Thymus (tissue), 11 donors: Measurements from ENCODE around the gene SLC38A2. TPM values are rescaled to one million over a fixed set of nuclear protein-coding genes. Genes with fewer than 3 reads are reported as not detected.

Experiments
- DNase-seq, 9 donors: peaks; one replicate each; pipeline ENCODE4 v3.0.0-alpha.2; 2013; ENCODE audit warnings: low spot score in 9 of 9, low read depth in 6 of 9, missing footprints in 1 of 9
- H3K27ac ChIP-seq, 2 donors: one replicate each; pipeline ENCODE4 v1.5.1; 2013; ENCODE audit warnings: control low read depth in 1 of 2, low read depth in 1 of 2, low read length in 1 of 2, mild to moderate bottlenecking in 1 of 2, moderate library complexity in 1 of 2
- H3K27me3 ChIP-seq, 2 donors: one replicate each; pipeline ENCODE4 v1.5.1; 2013; ENCODE audit warnings: low read length in 1 of 2; ENCODE audit not compliant: control insufficient read depth in 2 of 2, insufficient read depth in 1 of 2
- H3K36me3 ChIP-seq, 2 donors: one replicate each; pipeline ENCODE4 v1.5.1; 2013; ENCODE audit warnings: low read length in 1 of 2, mild to moderate bottlenecking in 1 of 2, moderate library complexity in 1 of 2; ENCODE audit not compliant: control insufficient read depth in 2 of 2, insufficient read depth in 2 of 2
- H3K4me1 ChIP-seq, 2 donors: one replicate each; pipeline ENCODE4 v1.5.1; 2013; ENCODE audit warnings: low read length in 2 of 2; ENCODE audit not compliant: control insufficient read depth in 2 of 2, insufficient read depth in 2 of 2
- H3K4me3 ChIP-seq, 2 donors: one replicate each; pipeline ENCODE4 v1.5.1; 2013; ENCODE audit warnings: low read length in 2 of 2, control low read depth in 1 of 2, mild to moderate bottlenecking in 1 of 2
- H3K9me3 ChIP-seq, 2 donors: one replicate each; pipeline ENCODE4 v1.5.1; 2013; ENCODE audit warnings: low read length in 1 of 2, mild to moderate bottlenecking in 1 of 2; ENCODE audit not compliant: control insufficient read depth in 2 of 2, insufficient read depth in 1 of 2
- WGBS: extraction: QIAGEN DNeasy Blood & Tissue Kit; methylation state at CpG from one replicate; pipeline ENCODE4 v1.1.7; 2013; 5-methylcytosine and 5-hydroxymethylcytosine counted together
- polyA plus RNA-seq: library from polyadenylated mRNA; stranded (reverse); fragments of 200-250 nt; gene quantifications from one replicate; pipeline ENCODE4 v1.2.3, GENCODE V29; 2013
- total RNA-seq: library from RNA; stranded (reverse); fragments of 120-200 nt; gene quantifications from one replicate; pipeline ENCODE4 v1.2.4, GENCODE V29; 2013
- donor health status: healthy.

SLC38A2 gene
- total and polyA plus RNA-seq, 2 donors: 137 to 144 TPM

GRCh38 chr12:46409342-46409741 is 36.8 kb upstream of the SLC38A2 start:
- WGBS: 63% methylated on average over 3 of the region's 3 CpGs
- H3K27me3 ChIP-seq: no peaks in the 10 kb centered on the region
- H3K27ac ChIP-seq: no peak overlapping the region
- no peak for DNase-seq
- H3K36me3 ChIP-seq: no peaks in the 10 kb centered on the region
- no peaks in the 10 kb centered on the region for H3K9me3 ChIP-seq
- peaks cover 0 to 5% of the 10 kb centered on the region in 2 donors for H3K4me1 ChIP-seq
- no peak overlapping the region for H3K4me3 ChIP-seq

DNA sequence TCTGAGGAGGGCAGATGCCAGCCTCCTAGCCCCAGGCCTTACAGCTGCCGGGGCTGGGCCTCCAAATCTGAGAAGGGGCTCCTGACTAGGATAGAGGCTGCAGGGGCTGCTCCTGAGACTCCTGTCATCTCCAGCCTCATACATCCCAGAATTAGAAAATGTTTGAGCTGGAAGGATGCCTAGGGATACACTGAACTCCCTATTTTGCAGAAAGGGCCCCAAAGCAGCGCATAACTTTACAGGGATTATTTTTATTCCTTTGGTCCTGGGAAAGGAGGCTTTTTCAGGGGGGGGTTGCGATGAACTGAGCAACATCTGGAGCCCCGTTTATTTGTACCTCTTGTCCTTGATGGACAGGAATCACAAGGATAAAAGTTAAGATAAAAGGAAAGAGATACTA is 35.9 kb upstream of the SLC38A2 start:
- 97% methylated on average over 4 of the region's 4 CpGs for WGBS

DNA sequence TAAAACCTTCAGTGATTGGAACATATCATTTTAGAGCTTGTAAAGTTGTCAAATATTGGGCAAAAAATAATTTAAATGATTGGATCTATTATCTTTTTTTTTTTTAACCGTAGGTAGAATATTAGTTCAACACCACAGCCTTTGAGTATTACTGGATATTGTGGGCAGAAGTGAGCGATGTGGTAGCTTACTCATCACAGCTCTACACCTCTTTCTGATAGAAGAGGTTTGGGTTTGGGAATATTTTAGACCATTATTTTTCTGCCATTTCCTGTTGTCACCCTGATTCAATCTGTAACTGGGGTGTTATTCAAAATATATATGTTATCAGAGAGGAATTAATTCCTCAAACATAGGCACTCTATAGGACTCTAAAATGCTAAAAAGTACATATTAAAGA is 34.8 kb upstream of the SLC38A2 start:
- no peaks in the 10 kb centered on the region for H3K9me3 ChIP-seq
- H3K27me3 ChIP-seq: no peaks in the 10 kb centered on the region
- H3K4me3 ChIP-seq: no peak overlapping the region
- WGBS: 92% methylated on average over 2 of the region's 2 CpGs
- H3K4me1 ChIP-seq: peaks cover 14 to 16% of the 10 kb centered on the region in 2 donors
- H3K36me3 ChIP-seq: no peaks in the 10 kb centered on the region
- DNase-seq: no peak
- H3K27ac ChIP-seq: no peak overlapping the region

More for the DNA sequence above, 35.9 kb upstream of the SLC38A2 start:
- Histone ChIP-seq H3K4me1 (peaks cover 6 to 9% of the 10 kb centered on the region in 2 donors), H3K4me3 (no peak overlapping the region), H3K27ac (no peak overlapping the region), H3K27me3 (no peaks in the 10 kb centered on the region), H3K9me3 (no peaks in the 10 kb centered on the region), H3K36me3 (no peaks in the 10 kb centered on the region)
- no peak for DNase-seq

DNA sequence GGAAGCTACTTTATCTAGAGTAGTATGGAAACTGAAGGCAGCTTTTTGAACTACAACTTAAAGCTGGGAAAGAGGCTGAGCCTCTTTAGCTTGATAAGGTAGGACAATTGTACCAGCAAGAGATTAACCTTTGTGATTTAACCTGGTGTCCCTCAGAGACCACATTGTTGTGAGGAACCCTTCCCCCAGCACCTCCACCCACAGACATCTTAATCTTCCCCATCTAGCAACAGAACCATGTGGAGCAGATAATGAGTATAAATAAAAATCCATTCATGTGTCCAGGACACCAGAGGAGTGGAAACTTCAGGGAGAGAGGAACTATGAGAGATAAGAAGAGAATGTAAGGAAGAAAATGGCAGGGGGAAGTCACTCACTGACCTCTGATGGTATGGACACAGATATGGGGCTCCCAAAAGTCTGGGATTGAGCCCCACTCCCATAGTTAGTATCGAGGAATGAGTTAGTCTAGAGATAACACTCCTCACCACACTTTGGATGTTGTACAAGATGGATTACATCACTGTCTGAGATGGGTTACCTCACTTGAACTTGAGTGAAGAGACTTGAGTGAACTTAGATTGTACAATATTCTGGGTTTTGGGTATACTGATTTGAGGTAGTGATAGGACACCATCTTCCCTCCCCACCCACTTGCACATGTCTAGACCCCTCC is 33.9 kb upstream of the SLC38A2 start:
- peaks cover 20% of the 10 kb centered on the region in 2 donors for H3K4me1 ChIP-seq
- H3K4me3 ChIP-seq: no peak overlapping the region
- no peaks in the 10 kb centered on the region for H3K36me3 ChIP-seq
- DNase-seq: no peak
- no peaks in the 10 kb centered on the region for H3K27me3 ChIP-seq
- H3K27ac ChIP-seq: no peak overlapping the region
- WGBS: 100% methylated on average over 1 of the region's 1 CpG
- no peaks in the 10 kb centered on the region for H3K9me3 ChIP-seq

- Histone ChIP-seq H3K4me1 (peaks cover 33 to 35% of the 10 kb centered on the region in 2 donors), H3K9me3 (no peaks in the 10 kb centered on the region), H3K27ac (no peak overlapping the region), H3K4me3 (no peak overlapping the region), H3K27me3 (no peaks in the 10 kb centered on the region), H3K36me3 (no peaks in the 10 kb centered on the region)
- DNase-seq: no peak
- WGBS: 77% methylated on average over 5 of the region's 5 CpGs
These were observed 32.2 kb upstream of the SLC38A2 start for GRCh38 chr12:46404733-46405132.

- Histone ChIP-seq H3K4me1 (peaks cover 33 to 35% of the 10 kb centered on the region in 2 donors), H3K27me3 (no peaks in the 10 kb centered on the region), H3K9me3 (no peaks in the 10 kb centered on the region), H3K27ac (no peak overlapping the region), H3K4me3 (no peak overlapping the region), H3K36me3 (no peaks in the 10 kb centered on the region)
- 81% methylated on average over 1 of the region's 1 CpG for WGBS
- no peak for DNase-seq
These were observed 31.7 kb upstream of the SLC38A2 start for GRCh38 chr12:46404225-46404631.

DNA sequence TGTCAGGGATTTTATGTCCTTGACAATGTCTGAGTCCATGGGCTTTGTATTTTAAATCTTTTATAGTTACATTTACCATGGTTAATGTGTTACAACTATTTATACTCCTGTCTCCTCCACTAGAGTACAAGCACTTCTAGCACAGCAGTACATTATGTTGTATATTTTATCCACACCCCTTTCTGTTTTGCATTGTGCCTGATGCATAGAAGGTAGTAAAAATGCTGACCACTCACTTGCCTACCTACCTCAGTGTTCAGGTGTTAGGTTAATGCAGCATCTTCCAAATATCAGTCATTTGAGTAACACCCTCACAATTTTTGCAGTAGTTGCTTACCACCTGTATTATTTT is 31.1 kb upstream of the SLC38A2 start:
- no peaks in the 10 kb centered on the region for H3K27me3 ChIP-seq
- no peak overlapping the region for H3K4me3 ChIP-seq
- no peak for DNase-seq
- H3K36me3 ChIP-seq: no peaks in the 10 kb centered on the region
- peaks cover 33 to 35% of the 10 kb centered on the region in 2 donors for H3K4me1 ChIP-seq
- H3K9me3 ChIP-seq: no peaks in the 10 kb centered on the region
- H3K27ac ChIP-seq: peak overlapping the region in 1 of 2 donors; percentile 26

GRCh38 chr12:46402941-46403718 is 30.6 kb upstream of the SLC38A2 start:
- peak in 2 of 9 donors; percentile 25 to 61 for DNase-seq
- H3K4me1 ChIP-seq: peaks cover 33 to 35% of the 10 kb centered on the region in 2 donors
- H3K4me3 ChIP-seq: no peak overlapping the region
- no peaks in the 10 kb centered on the region for H3K36me3 ChIP-seq
- no peaks in the 10 kb centered on the region for H3K27me3 ChIP-seq
- WGBS: 68% methylated on average over 3 of the region's 3 CpGs
- no peaks in the 10 kb centered on the region for H3K9me3 ChIP-seq
- H3K27ac ChIP-seq: peak overlapping the region in 1 of 2 donors; percentile 26

GRCh38 chr12:46402451-46402850 is 29.9 kb upstream of the SLC38A2 start:
- no peaks in the 10 kb centered on the region for H3K9me3 ChIP-seq
- no peaks in the 10 kb centered on the region for H3K36me3 ChIP-seq
- DNase-seq: no peak
- H3K27me3 ChIP-seq: no peaks in the 10 kb centered on the region
- 97% methylated on average over 2 of the region's 2 CpGs for WGBS
- no peak overlapping the region for H3K4me3 ChIP-seq
- H3K27ac ChIP-seq: no peak overlapping the region
- H3K4me1 ChIP-seq: peaks cover 33 to 35% of the 10 kb centered on the region in 2 donors
